A549 treated with AZD9567 at 1 μM for 4 hours (cell line): ENCODE data around the gene GOLGA8R. TPM values are rescaled to one million over a fixed set of nuclear protein-coding genes. Genes with fewer than 3 reads are reported as not detected.

Source experiments
- total RNA-seq: library from RNA; stranded (reverse); fragments of 200-300 nt; extraction: Qiagen RNA extraction; gene quantifications from 5 replicates; pipeline ENCODE4 v1.2.3, GENCODE V29; 2022; ENCODE audit not compliant: insufficient read depth

GOLGA8R gene
- 0.15 to 0.41 TPM (median 0.31 TPM) in 4 of 5 replicates, not detected in the other for total RNA-seq

GRCh38 chr15:30414160-30414559 is at the start of gene GOLGA8R:
TSS of gene GOLGA8R (minus strand) at chr15:30414260. CDS start at chr15:30414162, 98 bp downstream.

GRCh38 chr15:30392766-30393663 is 21.0 kb downstream of the GOLGA8R start, which contains the start of gene CHRFAM7A:
TSS of gene CHRFAM7A (minus strand) at chr15:30393540. CDS start at chr15:30383351, 10,189 bp downstream.

Other genes starting within 250 kb of the GOLGA8R start
- 5.7 to 11.8 TPM (median 7.3 TPM) in 5 replicates for gene CHRFAM7A, start 20.7 kb downstream of the GOLGA8R start, total RNA-seq
- 0.13 to 0.28 TPM (median 0.15 TPM) in 3 of 5 replicates, not detected in the others for gene GOLGA8Q, start 137.8 kb upstream of the GOLGA8R start, total RNA-seq
- gene GOLGA8H, start 189.8 kb upstream of the GOLGA8R start, total RNA-seq = 1.7 to 4.4 TPM (median 3.2 TPM) in 5 replicates